Measurements from ENCODE around the gene CAPRIN2.
A peak's percentile ranks its signal among the peaks of the same experiment; 100 is the strongest.

The CAPRIN2 gene

GRCh38 chr12:30794020-30794419 lies 39.3 kb upstream of the CAPRIN2 start:
- no peak for DNase-seq (ENCODE audit: low read depth)

GRCh38 chr12:30792648-30793499 lies 38.1 kb upstream of the CAPRIN2 start:
- no peak overlapping the region for H3K4me3 ChIP-seq (ENCODE audit: low read length)
- no peak for TF ChIP-seq CTCF (IDR thresholded peaks at IDR 0.05; ENCODE audit: insufficient read depth, low read depth, low read length, missing control alignments)
- peak; percentile 82 for DNase-seq (ENCODE audit: low read depth)

More at GRCh38 chr12:30794020-30794419, 39.3 kb upstream of the CAPRIN2 start:
- H3K4me3 ChIP-seq (ENCODE audit: low read length): no peak overlapping the region
- TF ChIP-seq CTCF (IDR thresholded peaks at IDR 0.05; ENCODE audit: insufficient read depth, low read depth, low read length, missing control alignments): no peak

GRCh38 chr12:30792085-30792484 lies 37.3 kb upstream of the CAPRIN2 start:
- TF ChIP-seq CTCF (IDR thresholded peaks at IDR 0.05; ENCODE audit: insufficient read depth, low read depth, low read length, missing control alignments): no peak
- DNase-seq (ENCODE audit: low read depth): no peak
- H3K4me3 ChIP-seq (ENCODE audit: low read length): no peak overlapping the region

GRCh38 chr12:30788754-30789153 lies 34.0 kb upstream of the CAPRIN2 start:
- TF ChIP-seq CTCF (IDR thresholded peaks at IDR 0.05; ENCODE audit: insufficient read depth, low read depth, low read length, missing control alignments): no peak
- DNase-seq (ENCODE audit: low read depth): no peak

GRCh38 chr12:30785630-30786029 lies 30.9 kb upstream of the CAPRIN2 start:
- no peak for TF ChIP-seq CTCF (IDR thresholded peaks at IDR 0.05; ENCODE audit: insufficient read depth, low read depth, low read length, missing control alignments)
- DNase-seq (ENCODE audit: low read depth): no peak
- no peak overlapping the region for H3K4me3 ChIP-seq (ENCODE audit: low read length)

More at GRCh38 chr12:30788754-30789153, 34.0 kb upstream of the CAPRIN2 start:
- H3K4me3 ChIP-seq (ENCODE audit: low read length): no peak overlapping the region

- DNase-seq (ENCODE audit: low read depth): no peak
- no peak overlapping the region for H3K4me3 ChIP-seq (ENCODE audit: low read length)
- TF ChIP-seq CTCF (IDR thresholded peaks at IDR 0.05; ENCODE audit: insufficient read depth, low read depth, low read length, missing control alignments): no peak
Observed at GRCh38 chr12:30784508-30784907, 29.8 kb upstream of the CAPRIN2 start.

- DNase-seq (ENCODE audit: low read depth): no peak
- TF ChIP-seq CTCF (IDR thresholded peaks at IDR 0.05; ENCODE audit: insufficient read depth, low read depth, low read length, missing control alignments): no peak
- H3K4me3 ChIP-seq (ENCODE audit: low read length): no peak overlapping the region
Observed at GRCh38 chr12:30783946-30784345, 29.2 kb upstream of the CAPRIN2 start.
